ENCODE results near the gene IRGQ.

- TF ChIP-seq, protein P1, sequence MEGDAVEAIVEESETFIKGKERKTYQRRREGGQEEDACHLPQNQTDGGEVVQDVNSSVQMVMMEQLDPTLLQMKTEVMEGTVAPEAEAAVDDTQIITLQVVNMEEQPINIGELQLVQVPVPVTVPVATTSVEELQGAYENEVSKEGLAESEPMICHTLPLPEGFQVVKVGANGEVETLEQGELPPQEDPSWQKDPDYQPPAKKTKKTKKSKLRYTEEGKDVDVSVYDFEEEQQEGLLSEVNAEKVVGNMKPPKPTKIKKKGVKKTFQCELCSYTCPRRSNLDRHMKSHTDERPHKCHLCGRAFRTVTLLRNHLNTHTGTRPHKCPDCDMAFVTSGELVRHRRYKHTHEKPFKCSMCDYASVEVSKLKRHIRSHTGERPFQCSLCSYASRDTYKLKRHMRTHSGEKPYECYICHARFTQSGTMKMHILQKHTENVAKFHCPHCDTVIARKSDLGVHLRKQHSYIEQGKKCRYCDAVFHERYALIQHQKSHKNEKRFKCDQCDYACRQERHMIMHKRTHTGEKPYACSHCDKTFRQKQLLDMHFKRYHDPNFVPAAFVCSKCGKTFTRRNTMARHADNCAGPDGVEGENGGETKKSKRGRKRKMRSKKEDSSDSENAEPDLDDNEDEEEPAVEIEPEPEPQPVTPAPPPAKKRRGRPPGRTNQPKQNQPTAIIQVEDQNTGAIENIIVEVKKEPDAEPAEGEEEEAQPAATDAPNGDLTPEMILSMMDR (IDR thresholded peaks at IDR 0.05) = no peak
- TF ChIP-seq POLR2A (IDR thresholded peaks at IDR 0.05) = no peak
Measured at GRCh38 chr19:43642531-43642930, 46.6 kb upstream of the IRGQ start.
